Measurements from ENCODE around the gene CDH11.

Gene CDH11

DNA sequence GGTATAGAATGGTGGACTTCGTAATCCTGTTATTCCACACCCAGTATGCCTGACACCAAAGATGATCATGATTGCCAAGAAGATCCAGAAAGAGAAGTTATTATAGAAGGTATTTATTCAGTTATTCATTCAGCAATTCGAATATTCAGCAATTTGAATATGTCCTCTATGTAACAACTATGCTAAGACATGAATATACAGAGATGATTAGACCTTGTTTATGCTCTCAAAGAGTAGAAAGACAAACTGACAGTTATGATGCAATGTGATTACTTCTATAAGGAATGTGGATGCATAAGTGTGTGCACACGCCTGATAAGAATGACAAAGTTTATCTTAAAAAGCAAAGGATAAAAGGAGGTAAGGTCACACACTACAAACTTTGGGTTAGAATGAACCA is 218.1 kb downstream of the CDH11 start:
- POLR2A ChIA-PET: no interaction called here
- H3K4me3 ChIP-seq (ENCODE audit: low read depth, low read length): no peak overlapping the region
- no peak for DNase-seq (ENCODE audit: low read depth, low spot score)
- CTCF ChIA-PET: no interaction called here
- TF ChIP-seq, protein P1, sequence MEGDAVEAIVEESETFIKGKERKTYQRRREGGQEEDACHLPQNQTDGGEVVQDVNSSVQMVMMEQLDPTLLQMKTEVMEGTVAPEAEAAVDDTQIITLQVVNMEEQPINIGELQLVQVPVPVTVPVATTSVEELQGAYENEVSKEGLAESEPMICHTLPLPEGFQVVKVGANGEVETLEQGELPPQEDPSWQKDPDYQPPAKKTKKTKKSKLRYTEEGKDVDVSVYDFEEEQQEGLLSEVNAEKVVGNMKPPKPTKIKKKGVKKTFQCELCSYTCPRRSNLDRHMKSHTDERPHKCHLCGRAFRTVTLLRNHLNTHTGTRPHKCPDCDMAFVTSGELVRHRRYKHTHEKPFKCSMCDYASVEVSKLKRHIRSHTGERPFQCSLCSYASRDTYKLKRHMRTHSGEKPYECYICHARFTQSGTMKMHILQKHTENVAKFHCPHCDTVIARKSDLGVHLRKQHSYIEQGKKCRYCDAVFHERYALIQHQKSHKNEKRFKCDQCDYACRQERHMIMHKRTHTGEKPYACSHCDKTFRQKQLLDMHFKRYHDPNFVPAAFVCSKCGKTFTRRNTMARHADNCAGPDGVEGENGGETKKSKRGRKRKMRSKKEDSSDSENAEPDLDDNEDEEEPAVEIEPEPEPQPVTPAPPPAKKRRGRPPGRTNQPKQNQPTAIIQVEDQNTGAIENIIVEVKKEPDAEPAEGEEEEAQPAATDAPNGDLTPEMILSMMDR (IDR thresholded peaks at IDR 0.05; ENCODE audit: insufficient read depth, low read length, missing control alignments): no peak

DNA sequence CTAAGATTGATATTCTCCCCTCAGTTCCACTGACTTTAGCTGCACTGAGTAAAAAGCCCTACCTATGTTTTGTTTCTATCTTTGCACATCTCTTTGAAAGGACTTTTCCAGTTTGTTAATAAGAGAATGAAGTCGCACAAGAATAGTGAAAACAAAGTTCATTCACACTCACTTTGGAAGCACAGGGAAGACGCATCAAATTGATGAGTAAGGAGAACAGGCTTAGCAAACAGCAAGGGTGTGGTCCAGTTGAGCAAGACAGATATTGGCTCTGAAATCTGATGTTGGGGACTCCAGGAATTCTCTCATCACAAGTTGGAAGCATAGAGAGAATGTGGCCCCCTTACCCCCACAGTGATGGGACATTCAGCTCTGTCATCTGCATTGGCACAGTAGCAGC is 221.3 kb downstream of the CDH11 start:
- DNase-seq (ENCODE audit: low read depth, low spot score): no peak
- TF ChIP-seq, protein P1 (IDR thresholded peaks at IDR 0.05; ENCODE audit: insufficient read depth, low read length, missing control alignments): no peak
- POLR2A ChIA-PET: no interaction called here
- CTCF ChIA-PET: interaction anchor here (1.0 kb wide), 1 partner anchor 27 kb away, joined by 3 read pairs; no protein-coding TSS in a partner anchor
- no peak overlapping the region for H3K4me3 ChIP-seq (ENCODE audit: low read depth, low read length)

DNA sequence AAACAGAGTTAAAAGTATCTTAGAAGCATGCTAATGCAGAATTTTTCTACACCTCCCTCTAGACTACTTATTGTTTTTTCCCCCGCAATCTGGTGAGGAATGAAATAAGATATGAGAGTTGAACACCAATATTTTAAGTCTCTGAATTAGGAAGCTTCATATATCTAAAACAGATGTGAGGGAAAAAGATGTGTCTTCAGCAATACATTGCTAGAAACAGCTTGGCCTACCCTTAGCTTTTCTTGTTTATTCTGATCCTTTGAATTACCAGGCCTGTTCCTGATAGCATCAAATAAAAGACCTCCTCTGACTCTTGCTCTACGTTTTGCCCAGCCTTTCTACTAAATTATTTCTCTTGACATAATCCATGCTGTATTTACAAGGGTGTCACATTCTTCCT is 221.8 kb downstream of the CDH11 start:
- H3K4me3 ChIP-seq (ENCODE audit: low read depth, low read length): no peak overlapping the region
- DNase-seq (ENCODE audit: low read depth, low spot score): no peak
- TF ChIP-seq, protein P1 (IDR thresholded peaks at IDR 0.05; ENCODE audit: insufficient read depth, low read length, missing control alignments): no peak
- CTCF ChIA-PET: interaction anchor here (1.0 kb wide), 1 partner anchor 27 kb away, joined by 3 read pairs; no protein-coding TSS in a partner anchor
- POLR2A ChIA-PET: no interaction called here

GRCh38 chr16:64898159-64898558 is 223.7 kb downstream of the CDH11 start:
- ChIA-PET POLR2A (no interaction called here), CTCF (interaction anchor here (0.9 to 1.2 kb wide), 2 partner anchors 10 to 11 kb away, joined by 3 to 5 read pairs; no protein-coding TSS in a partner anchor)
- H3K4me3 ChIP-seq (ENCODE audit: low read depth, low read length): no peak overlapping the region
- TF ChIP-seq, protein P1 (IDR thresholded peaks at IDR 0.05; ENCODE audit: insufficient read depth, low read length, missing control alignments): no peak
- DNase-seq (ENCODE audit: low read depth, low spot score): no peak
